AG09319 (cell line): ENCODE data around the gene MICA.
"Not testable (repeated sequence)": the region's sequence is repeated elsewhere in the genome, so short reads cannot be mapped to it uniquely, and the experiment has no call there.

Experiments used
- DNase-seq: peaks from one replicate; pipeline ENCODE4 v3.0.0-alpha.2; 2010; ENCODE audit warnings: low read depth; ENCODE audit errors: extremely low read depth
- CTCF ChIP-seq: IDR thresholded peaks from 2 replicates; pipeline ENCODE4 v1.5.1; 2011; ENCODE audit warnings: low read depth, mild to moderate bottlenecking, inconsistent platforms, low read length, moderate library complexity

The MICA gene

DNA sequence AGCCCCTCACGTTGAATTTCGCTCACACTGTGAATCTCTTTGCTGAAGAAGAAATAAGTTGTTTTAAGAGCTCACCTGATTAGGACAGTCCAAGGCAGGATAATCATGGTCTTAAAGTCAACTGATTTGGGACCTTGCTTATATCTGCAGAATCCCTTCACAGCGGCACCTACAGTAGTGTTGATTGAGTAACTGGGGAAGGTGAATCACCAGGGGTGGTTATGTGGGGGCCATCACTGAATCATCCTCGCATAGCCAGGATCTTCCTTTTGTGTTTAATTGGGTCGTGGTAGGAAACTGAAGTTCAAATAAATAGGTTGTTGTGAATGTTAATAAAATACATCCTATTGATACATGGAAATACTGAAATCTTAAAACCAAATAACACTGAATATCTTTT is 20.2 kb upstream of the MICA start:
- no peak for TF ChIP-seq CTCF
- DNase-seq = no peak

DNA sequence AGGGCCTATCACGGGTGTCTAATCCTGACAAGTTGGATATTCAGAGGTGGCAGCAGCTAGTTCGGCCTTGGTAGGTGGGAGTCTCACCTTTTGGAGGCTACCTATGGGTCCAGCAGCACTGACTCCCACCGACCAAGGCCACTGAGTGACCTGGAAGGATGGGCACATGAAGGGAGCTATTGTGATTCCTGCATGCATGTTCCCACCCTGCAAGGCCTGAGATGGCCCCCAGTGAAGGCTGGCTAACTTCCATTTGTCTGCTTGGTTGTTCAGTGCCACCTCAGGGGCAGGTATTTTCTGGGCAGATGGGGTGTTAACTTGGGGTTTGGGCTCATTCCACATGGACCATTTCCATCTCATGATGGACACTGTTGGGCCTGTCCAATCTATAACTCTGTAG is 18.4 kb upstream of the MICA start:
- DNase-seq = no peak
- no peak for TF ChIP-seq CTCF

DNA sequence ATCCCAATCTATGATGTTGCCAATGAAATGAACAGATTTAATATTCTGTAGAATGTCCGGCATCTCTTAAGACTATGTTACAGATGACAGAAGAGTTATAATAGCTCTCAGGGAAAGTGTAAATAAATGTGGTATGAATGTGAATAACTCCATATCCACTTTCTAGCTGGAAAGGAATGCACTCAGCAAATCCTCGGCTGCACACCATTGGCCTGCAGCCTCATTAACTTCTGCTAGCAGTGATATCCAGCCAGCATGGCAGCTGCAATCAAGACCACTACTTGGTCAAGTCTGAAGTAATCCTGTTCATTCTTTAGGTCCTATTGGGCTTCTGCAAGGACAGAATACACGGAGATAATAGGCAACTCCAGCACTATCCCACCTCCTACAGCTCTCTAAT is 17.3 kb upstream of the MICA start:
- DNase-seq = no peak
- TF ChIP-seq CTCF = no peak

GRCh38 chr6:31386977-31387376 is 16.4 kb upstream of the MICA start:
- no peak for TF ChIP-seq CTCF
- no peak for DNase-seq

GRCh38 chr6:31388916-31389801 is 14.2 kb upstream of the MICA start:
- not testable (repeated sequence) for DNase-seq

DNA sequence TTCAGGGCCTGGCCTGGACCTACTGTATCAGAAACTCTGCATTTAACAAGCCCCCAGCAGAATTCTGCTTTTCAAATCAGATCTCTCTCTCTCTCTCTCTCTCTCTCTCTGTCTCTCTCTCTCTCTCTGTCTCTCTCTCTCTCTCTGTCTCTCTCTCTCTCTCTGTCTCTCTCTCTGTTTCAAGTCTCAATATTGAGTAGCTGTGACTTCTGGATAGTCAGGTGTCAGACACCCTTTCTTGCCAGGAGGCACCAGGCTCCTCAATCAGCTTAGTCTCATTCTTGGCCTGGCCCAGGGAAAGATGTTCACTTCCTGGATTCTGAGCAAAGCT is 13.6 kb upstream of the MICA start:
- DNase-seq = not testable (repeated sequence)

GRCh38 chr6:31393932-31394331 is 9.5 kb upstream of the MICA start:
- TF ChIP-seq CTCF = no peak
- no peak for DNase-seq

DNA sequence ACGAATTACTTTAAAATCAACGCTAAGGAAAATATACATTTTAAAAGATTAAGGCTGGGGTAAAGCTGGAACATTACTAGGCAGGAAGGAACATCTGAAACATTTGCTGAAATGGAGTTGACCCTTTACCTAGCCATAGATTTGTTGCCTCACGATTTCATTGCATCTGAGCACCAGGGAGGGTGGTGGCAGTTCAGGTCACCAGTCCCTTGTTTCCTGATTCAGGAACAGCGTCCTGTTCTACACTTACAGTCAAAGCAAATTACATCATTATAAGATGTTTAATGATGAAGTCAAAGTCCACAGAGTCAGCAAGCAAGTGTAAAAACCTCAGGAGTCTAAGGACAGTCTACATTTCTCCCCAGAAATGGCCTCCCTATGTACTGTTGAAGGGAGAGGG is 9.0 kb upstream of the MICA start:
- DNase-seq = no peak
- TF ChIP-seq CTCF = no peak
